ENCODE results near the gene CCDC188.
A peak's percentile ranks its signal among the peaks of the same experiment; 100 is the strongest.

The CCDC188 gene

GRCh38 chr22:20155330-20156041 is 4.6 kb upstream of the CCDC188 start:
- peak overlapping the region in 1 of 2 donors; percentile 34 for H3K4me3 ChIP-seq (replicated peaks in 1 of 2; ENCODE audit: low read depth in 2 of 2, low read length in 2 of 2)
- DNase-seq (ENCODE audit: low read depth in 2 of 2), result peak; percentile 31 to 43
- TF ChIP-seq CTCF (IDR thresholded peaks at IDR 0.05; ENCODE audit: low read depth, low read length), result no peak

GRCh38 chr22:20154602-20155187 is 3.8 kb upstream of the CCDC188 start:
- no peak for DNase-seq (ENCODE audit: low read depth in 2 of 2)
- no peak for TF ChIP-seq CTCF (IDR thresholded peaks at IDR 0.05; ENCODE audit: low read depth, low read length)
- H3K4me3 ChIP-seq (replicated peaks in 1 of 2; ENCODE audit: low read depth in 2 of 2, low read length in 2 of 2), result peak overlapping the region; percentile 2 to 34

GRCh38 chr22:20153945-20154344 is 3.1 kb upstream of the CCDC188 start:
- no peak for DNase-seq (ENCODE audit: low read depth in 2 of 2)
- no peak for TF ChIP-seq CTCF (IDR thresholded peaks at IDR 0.05; ENCODE audit: low read depth, low read length)
- no peak overlapping the region for H3K4me3 ChIP-seq (replicated peaks in 1 of 2; ENCODE audit: low read depth in 2 of 2, low read length in 2 of 2)

GRCh38 chr22:20152464-20152890 is 1.6 kb upstream of the CCDC188 start:
- DNase-seq (ENCODE audit: low read depth in 2 of 2), result no peak
- no peak overlapping the region for H3K4me3 ChIP-seq (replicated peaks in 1 of 2; ENCODE audit: low read depth in 2 of 2, low read length in 2 of 2)
- no peak for TF ChIP-seq CTCF (IDR thresholded peaks at IDR 0.05; ENCODE audit: low read depth, low read length)

- no peak for DNase-seq (ENCODE audit: low read depth in 2 of 2)
- TF ChIP-seq CTCF (IDR thresholded peaks at IDR 0.05; ENCODE audit: low read depth, low read length), result no peak
- no peak overlapping the region for H3K4me3 ChIP-seq (replicated peaks in 1 of 2; ENCODE audit: low read depth in 2 of 2, low read length in 2 of 2)
Observed at GRCh38 chr22:20151276-20151588, 377 bp upstream of the CCDC188 start.

GRCh38 chr22:20149257-20150250 is 1.3 kb downstream of the CCDC188 start:
- TF ChIP-seq CTCF (IDR thresholded peaks at IDR 0.05; ENCODE audit: low read depth, low read length), result no peak
- DNase-seq (ENCODE audit: low read depth in 2 of 2), result no peak
- H3K4me3 ChIP-seq (replicated peaks in 1 of 2; ENCODE audit: low read depth in 2 of 2, low read length in 2 of 2), result no peak overlapping the region

Data from cardiac fibroblast (primary cell).